ENCODE results near the gene LRIT1. TPM values are rescaled to one million over a fixed set of nuclear protein-coding genes. Genes with fewer than 3 reads are reported as not detected.
A peak's percentile ranks its signal among the peaks of the same experiment; 100 is the strongest.
"Not testable (repeated sequence)": the region's sequence is repeated elsewhere in the genome, so short reads cannot be mapped to it uniquely, and the experiment has no call there.

LRIT1 gene
- polyA plus RNA-seq (ENCODE audit: insufficient read length in 4 of 4), result not detected

GRCh38 chr10:84241185-84241790 is at the start of gene LRIT1:
Gene LRIT1 (minus strand): TSS chr10:84241546. CDS start chr10:84241439, 107 bp downstream.
- DNase-seq (ENCODE audit: low read depth in 4 of 4, low spot score in 2 of 4), result no peak

GRCh38 chr10:84290235-84290634 is 48.9 kb upstream of the LRIT1 start:
- DNase-seq (ENCODE audit: low read depth in 4 of 4, low spot score in 2 of 4), result no peak

GRCh38 chr10:84289521-84290200 is 48.3 kb upstream of the LRIT1 start:
- DNase-seq (ENCODE audit: low read depth in 4 of 4, low spot score in 2 of 4), result no peak

- no peak for DNase-seq (ENCODE audit: low read depth in 4 of 4, low spot score in 2 of 4)
Measured at GRCh38 chr10:84288151-84288550, 46.8 kb upstream of the LRIT1 start.

- no peak for DNase-seq (ENCODE audit: low read depth in 4 of 4, low spot score in 2 of 4)
Measured at GRCh38 chr10:84286695-84287094, 45.3 kb upstream of the LRIT1 start.

GRCh38 chr10:84279876-84280475 is 38.6 kb upstream of the LRIT1 start:
- DNase-seq (ENCODE audit: low read depth in 4 of 4, low spot score in 2 of 4), result not testable (repeated sequence)

GRCh38 chr10:84270708-84271107 is 29.4 kb upstream of the LRIT1 start:
- no peak for DNase-seq (ENCODE audit: low read depth in 4 of 4, low spot score in 2 of 4)

GRCh38 chr10:84269773-84270172 is 28.4 kb upstream of the LRIT1 start:
- no peak for DNase-seq (ENCODE audit: low read depth in 4 of 4, low spot score in 2 of 4)

- no peak for DNase-seq (ENCODE audit: low read depth in 4 of 4, low spot score in 2 of 4)
Measured at GRCh38 chr10:84269162-84269561, 27.8 kb upstream of the LRIT1 start.

- DNase-seq (ENCODE audit: low read depth in 4 of 4, low spot score in 2 of 4), result no peak
Measured at GRCh38 chr10:84267503-84268126, 26.3 kb upstream of the LRIT1 start.

GRCh38 chr10:84265418-84265817 is 24.1 kb upstream of the LRIT1 start:
- no peak for DNase-seq (ENCODE audit: low read depth in 4 of 4, low spot score in 2 of 4)

GRCh38 chr10:84264611-84265141 is 23.3 kb upstream of the LRIT1 start:
- DNase-seq (ENCODE audit: low read depth in 4 of 4, low spot score in 2 of 4), result peak in 2 of 4 donors; percentile 12 to 24

GRCh38 chr10:84263716-84264115 is 22.4 kb upstream of the LRIT1 start:
- DNase-seq (ENCODE audit: low read depth in 4 of 4, low spot score in 2 of 4), result no peak

- DNase-seq (ENCODE audit: low read depth in 4 of 4, low spot score in 2 of 4), result no peak
Measured at GRCh38 chr10:84262190-84262956, 21.0 kb upstream of the LRIT1 start.

GRCh38 chr10:84261236-84261915 is 20.0 kb upstream of the LRIT1 start:
- DNase-seq (ENCODE audit: low read depth in 4 of 4, low spot score in 2 of 4), result no peak

GRCh38 chr10:84258034-84258695 is 16.8 kb upstream of the LRIT1 start:
- DNase-seq (ENCODE audit: low read depth in 4 of 4, low spot score in 2 of 4), result no peak

- no peak for DNase-seq (ENCODE audit: low read depth in 4 of 4, low spot score in 2 of 4)
Measured at GRCh38 chr10:84257343-84258020, 16.1 kb upstream of the LRIT1 start.

GRCh38 chr10:84256510-84257342 is 15.4 kb upstream of the LRIT1 start:
- peak in 1 of 4 donors; percentile 20 for DNase-seq (ENCODE audit: low read depth in 4 of 4, low spot score in 2 of 4)
